Kidney glomerular epithelial cell (primary cell): ENCODE results near the gene TAS2R41.
"Not testable (repeated sequence)": the region's sequence is repeated elsewhere in the genome, so short reads cannot be mapped to it uniquely, and the experiment has no call there.

Experiments
- DNase-seq: peaks from one replicate; lab custom pipeline; 2025; lab: John Stamatoyannopoulos, UW

TAS2R41 gene

GRCh38 chr7:143456992-143457793 is 20.5 kb upstream of the TAS2R41 start:
- no peak for DNase-seq

GRCh38 chr7:143458263-143458662 is 19.4 kb upstream of the TAS2R41 start:
- DNase-seq = no peak

GRCh38 chr7:143458681-143459080 is 19.0 kb upstream of the TAS2R41 start:
- DNase-seq = no peak

GRCh38 chr7:143459359-143459758 is 18.3 kb upstream of the TAS2R41 start:
- DNase-seq = no peak

- DNase-seq = no peak
Observed at GRCh38 chr7:143460271-143460979, 17.2 kb upstream of the TAS2R41 start.

GRCh38 chr7:143462045-143462444 is 15.6 kb upstream of the TAS2R41 start:
- no peak for DNase-seq

GRCh38 chr7:143463556-143463955 is 14.1 kb upstream of the TAS2R41 start:
- DNase-seq = no peak

- DNase-seq = no peak
Observed at GRCh38 chr7:143463957-143464356, 13.7 kb upstream of the TAS2R41 start.

- no peak for DNase-seq
Observed at GRCh38 chr7:143467724-143468123, 9.9 kb upstream of the TAS2R41 start.

- not testable (repeated sequence) for DNase-seq
Observed at GRCh38 chr7:143472071-143472689, 5.5 kb upstream of the TAS2R41 start.

- no peak for DNase-seq
Observed at GRCh38 chr7:143479055-143479766, 1.5 kb downstream of the TAS2R41 start.

GRCh38 chr7:143480501-143480900 is 2.8 kb downstream of the TAS2R41 start:
- DNase-seq = no peak

GRCh38 chr7:143484119-143484518 is 6.4 kb downstream of the TAS2R41 start:
- no peak for DNase-seq

GRCh38 chr7:143485094-143485493 is 7.4 kb downstream of the TAS2R41 start:
- DNase-seq = no peak

GRCh38 chr7:143485500-143485899 is 7.8 kb downstream of the TAS2R41 start:
- DNase-seq = no peak

GRCh38 chr7:143486266-143486665 is 8.6 kb downstream of the TAS2R41 start:
- not testable (repeated sequence) for DNase-seq

- DNase-seq = no peak
Observed at GRCh38 chr7:143487061-143487460, 9.4 kb downstream of the TAS2R41 start.

- no peak for DNase-seq
Observed at GRCh38 chr7:143487566-143487965, 9.9 kb downstream of the TAS2R41 start.

GRCh38 chr7:143490717-143491306 is 13.1 kb downstream of the TAS2R41 start:
- DNase-seq = no peak

GRCh38 chr7:143492043-143492471 is 14.4 kb downstream of the TAS2R41 start:
- peak; percentile 25 for DNase-seq

GRCh38 chr7:143492799-143493739 is 15.4 kb downstream of the TAS2R41 start:
- DNase-seq = no peak
